DLD1 (cell line): ENCODE data around the gene HTR6.

Experiments
- in situ Hi-C: cut with HindIII; loops from 2 replicates; pipeline ENCODE4 v1.10.0; 2017; ENCODE audit warnings: low sequenced_read_pairs

Gene HTR6

DNA sequence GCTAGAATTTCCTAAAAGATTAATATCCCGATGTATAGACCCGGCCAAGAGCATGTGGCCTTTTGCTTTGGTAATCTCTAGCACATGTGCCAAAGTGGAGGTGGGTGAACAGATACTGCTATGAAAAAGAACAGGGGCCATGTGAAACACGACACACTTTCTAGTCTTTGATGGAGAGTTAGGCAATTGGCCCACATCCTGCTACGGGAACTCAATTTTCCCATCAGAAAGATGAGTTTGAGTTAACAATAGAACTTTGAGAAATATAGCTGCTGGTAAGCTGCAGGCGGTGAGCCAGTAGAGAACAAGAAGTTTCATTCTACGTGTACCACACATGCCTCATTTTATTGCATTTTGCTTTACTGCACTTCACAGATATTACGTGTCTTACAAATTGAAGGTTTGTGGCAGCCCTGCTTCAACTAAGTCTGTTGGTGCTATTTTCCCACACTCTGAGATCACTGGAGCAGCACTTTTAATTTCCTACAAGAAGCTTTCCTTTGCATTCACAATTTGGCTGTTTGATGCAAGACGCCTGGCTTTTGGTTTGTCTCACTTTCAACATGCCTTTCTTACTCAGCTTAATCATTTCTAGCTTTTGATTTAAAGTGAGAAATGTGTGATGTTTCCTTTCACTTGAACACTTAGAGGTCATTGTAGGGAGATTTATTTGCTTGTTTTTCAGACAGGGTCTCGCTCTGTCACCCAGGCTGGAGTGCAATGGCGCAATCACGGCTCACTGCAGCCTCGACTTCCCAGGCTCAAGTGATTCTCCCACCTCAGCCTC lies 46.3 kb downstream of the HTR6 start:
- in situ Hi-C loops: no loop called here

DNA sequence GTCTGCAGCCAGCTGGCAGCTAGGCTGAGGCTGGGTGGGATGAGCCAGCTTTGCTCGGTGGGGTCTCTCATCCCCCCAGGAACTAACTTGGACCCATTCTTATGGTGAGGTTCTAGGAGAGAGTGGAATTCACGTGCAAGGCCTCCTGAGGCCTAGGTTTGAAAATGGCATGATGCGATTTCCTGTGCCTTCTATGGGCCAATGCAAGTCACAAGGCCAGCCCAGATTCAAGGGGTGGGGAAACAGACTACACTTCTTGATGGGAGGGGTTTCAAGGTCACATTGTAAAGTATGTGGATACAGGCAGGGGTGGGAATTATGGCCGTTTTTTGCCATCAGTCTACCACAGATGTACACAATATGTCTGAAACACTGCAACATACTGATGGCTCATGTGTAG lies 48.3 kb downstream of the HTR6 start:
- in situ Hi-C loops: no loop called here

DNA sequence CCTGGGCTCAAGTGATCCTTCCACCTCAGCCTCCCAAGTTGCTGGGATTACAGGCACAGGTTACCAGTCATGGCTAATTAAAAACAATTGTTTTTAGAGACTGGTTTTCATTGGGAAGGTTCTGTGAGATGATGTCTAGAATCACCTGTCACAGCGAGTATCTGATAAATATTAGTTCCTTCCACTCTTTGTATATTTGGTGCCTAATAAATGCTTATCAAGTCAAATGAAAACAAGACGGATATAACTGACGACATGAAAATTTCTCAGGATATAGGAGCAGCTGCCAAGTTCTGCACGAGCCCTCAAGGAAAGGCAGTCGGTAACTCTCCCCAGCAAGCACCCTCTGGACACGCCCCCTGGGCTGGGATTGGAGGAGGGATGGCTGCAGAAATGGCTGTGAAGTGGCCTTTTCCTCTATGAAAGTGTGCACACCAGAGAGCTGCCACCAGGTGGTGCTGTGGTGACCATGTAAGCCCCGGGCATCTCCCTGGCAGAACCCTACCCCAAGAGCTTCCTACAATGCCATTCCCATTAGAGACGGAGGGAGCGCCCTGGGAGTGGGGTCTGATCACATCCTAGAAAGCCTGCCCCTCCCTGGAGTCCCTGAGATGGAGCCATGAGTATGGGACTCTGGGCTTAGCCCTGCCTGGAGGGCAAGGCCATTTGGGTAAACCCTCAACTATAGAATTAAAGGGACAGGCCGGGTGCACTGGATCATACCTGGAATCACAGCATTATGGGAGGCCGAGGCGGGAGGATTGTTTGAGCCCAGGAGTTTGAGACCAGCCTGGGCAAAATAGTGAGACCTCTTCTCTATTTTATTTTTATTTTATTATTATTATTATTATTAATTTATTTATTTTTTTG lies 50.9 kb downstream of the HTR6 start:
- in situ Hi-C loops: no loop called here

DNA sequence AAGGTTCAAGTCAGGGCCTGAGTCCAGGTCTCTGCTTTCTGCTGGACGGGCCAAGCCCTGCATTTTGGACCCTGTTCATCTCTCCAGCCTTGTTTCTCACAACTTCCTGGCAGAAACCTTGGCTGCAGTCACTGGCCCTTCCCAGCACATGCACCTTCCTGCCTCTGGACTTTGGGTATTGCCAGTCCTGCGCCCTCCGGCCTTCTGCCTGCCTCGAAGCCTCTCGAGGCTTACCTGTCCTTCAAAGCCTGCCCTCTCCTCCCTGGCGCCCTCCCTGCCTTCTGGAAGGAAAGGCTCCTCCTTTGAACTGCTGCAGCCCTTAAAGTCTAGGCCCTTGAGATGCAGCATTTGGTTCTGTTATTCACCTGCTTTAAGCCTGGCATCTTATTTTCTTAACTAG lies 52.8 kb downstream of the HTR6 start:
- in situ Hi-C loops: no loop called here

DNA sequence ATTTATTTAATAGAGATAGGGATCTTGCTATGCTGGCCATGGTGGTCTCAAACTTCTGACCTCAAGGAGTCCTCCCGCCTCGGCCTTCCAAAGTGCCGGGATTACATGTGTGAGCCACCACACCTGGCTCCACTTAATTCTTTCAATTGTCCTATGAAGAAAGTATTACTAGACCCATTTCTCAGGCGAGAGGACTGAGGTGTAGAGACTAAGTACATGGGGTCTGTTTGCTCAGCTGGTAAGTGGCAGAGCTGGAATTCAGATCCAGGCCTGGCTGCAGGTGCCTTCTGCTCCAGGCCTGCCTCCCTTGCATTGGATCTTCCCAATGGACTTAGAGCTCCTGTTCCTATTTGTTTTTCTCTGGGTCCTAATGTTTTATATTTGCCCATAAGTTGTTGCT lies 55.5 kb downstream of the HTR6 start:
- in situ Hi-C loops: no loop called here

DNA sequence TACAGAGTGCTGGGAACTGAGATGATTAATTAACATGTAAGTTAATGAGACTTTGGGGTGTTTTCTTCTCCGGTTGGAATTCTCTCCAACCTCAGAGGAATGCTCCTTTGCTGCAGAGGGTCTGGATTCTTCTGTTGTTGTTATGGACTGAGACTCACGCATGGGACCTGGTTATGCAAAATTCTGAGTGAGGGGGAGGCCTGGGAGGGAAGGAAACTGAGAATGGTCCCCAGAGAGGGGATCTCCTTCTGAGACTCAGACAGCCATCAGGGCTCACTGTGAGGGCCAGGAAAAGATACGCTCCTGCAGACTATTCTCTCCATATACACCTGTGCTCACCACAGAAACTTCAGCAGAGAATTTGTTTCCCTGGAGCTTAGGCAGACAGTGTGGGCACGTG lies 56.3 kb downstream of the HTR6 start:
- in situ Hi-C loops: no loop called here

DNA sequence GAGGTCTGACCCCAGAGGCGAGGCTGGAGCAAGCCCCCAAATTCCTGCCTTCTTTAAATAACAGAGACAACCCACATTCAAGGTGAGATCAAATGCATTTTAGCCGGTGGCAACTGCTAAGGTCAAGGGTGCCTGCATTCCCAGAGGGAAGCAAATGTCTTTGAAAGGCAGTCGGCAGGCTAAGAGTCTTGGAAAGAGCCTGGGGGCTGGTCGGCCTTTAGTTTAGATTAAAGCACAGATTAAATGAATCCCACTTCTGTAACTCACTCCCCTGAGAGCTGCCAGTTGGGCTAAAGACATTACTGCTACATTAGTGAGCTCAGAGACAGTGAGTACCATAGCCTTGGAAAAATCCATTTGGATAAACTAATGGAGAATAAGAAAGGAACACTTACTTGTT lies 59.2 kb downstream of the HTR6 start:
- in situ Hi-C loops: no loop called here

DNA sequence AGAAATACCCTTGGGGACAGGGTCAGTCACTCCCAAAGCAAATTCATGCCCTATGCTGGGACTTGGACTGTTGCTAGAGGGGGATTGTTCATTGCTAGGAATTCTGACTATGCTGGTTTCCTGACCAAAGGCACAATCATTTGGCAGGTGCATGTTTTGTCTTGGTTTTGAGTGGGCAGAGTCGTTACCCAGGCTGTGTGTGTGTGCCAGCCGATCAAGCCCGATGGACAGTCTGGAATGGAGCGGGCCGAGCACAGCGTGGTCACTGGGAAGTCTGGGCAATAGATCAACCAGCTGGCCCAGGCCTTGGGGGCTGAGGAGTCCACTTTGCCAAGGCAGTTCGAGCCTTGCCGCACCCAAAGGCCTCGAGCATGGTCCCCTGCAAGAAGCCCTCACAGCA lies 60.9 kb downstream of the HTR6 start:
- in situ Hi-C loops: no loop called here

DNA sequence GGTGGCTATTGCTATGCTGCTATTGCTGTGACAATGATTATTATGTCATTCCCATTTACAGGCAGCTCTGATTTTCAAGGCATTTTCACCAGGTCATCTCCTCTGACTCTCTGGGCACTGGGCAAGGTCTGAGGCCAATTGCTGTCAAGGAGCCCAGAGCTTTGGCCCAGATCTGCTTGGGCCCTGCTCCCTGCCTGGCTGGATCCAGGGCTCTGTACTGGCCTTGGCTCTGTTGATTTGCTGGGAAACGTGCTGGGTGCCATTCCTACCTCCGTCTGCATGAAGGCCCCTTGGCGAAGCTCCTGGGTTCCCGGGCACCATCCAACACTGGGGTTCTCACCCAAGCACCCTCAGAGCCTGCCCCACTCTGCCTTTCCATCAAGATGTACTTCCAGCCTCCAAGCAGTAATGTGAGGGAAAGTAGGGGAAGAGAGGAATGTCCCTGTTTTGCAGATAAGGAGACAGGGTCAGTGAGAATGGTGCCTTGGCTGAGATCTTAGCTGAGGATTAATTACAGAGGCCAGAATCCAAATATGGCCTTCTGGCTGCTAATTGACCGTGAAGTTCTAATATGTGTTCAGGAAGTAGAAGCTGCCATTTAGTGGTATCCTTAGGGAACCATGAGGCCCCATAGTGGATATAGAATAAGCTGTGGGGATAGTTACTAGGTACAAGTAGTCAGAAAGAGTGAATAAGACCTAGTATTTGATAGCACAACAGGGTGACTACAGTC lies 63.9 kb downstream of the HTR6 start:
- in situ Hi-C loops: no loop called here

DNA sequence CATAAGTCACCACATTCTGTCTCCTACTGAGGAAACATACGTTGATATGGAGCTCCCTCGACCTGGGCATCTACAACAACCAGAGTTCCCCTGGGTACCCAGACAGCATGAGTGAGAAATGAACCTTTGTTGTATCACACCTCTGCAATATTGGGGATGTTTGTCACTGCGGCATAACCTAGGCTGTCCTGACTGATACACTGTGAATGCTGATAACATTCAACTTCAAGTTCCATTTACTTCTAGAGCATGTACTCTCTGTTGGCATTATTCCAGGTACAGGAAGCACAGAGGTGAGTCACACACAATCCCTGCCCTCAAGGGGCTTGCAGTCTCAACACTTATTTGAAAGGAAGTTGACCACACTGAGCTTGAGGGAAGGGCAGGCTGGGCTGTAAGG lies 65.6 kb downstream of the HTR6 start:
- in situ Hi-C loops: no loop called here
